ENCODE results near the gene PYGO2. TPM values are rescaled to one million over a fixed set of nuclear protein-coding genes. Genes with fewer than 3 reads are reported as not detected.

PYGO2 gene
- total RNA-seq, 2 experiments from 2014 or later, result 21.2 to 21.8 TPM

GRCh38 chr1:154931940-154932487 is 29.6 kb downstream of the PYGO2 start:
- H3K36me3 Mint-ChIP-seq (ENCODE audit: low read depth), result peaks cover 21% of the 10 kb centered on the region
- intact Hi-C loops (cut with micrococcal nuclease), result no loop called here
- POLR2A ChIA-PET, result no interaction called here
- H3K27me3 Mint-ChIP-seq, result no peaks in the 10 kb centered on the region
- no peak for TF ChIP-seq CTCF (IDR thresholded peaks at IDR 0.05)
- H3K9me3 Mint-ChIP-seq, result no peaks in the 10 kb centered on the region
- H3K4me1 Mint-ChIP-seq (ENCODE audit: low read depth), result peaks cover 14% of the 10 kb centered on the region
- DNase-seq, result no peak
- no peak overlapping the region for H3K27ac Mint-ChIP-seq
- no peak overlapping the region for H3K4me3 Mint-ChIP-seq
- CTCF ChIA-PET, result interaction anchor here (1.1 kb wide), 1 partner anchor 9 kb away, joined by 3 read pairs; no protein-coding TSS in a partner anchor
- no peak for ATAC-seq

DNA sequence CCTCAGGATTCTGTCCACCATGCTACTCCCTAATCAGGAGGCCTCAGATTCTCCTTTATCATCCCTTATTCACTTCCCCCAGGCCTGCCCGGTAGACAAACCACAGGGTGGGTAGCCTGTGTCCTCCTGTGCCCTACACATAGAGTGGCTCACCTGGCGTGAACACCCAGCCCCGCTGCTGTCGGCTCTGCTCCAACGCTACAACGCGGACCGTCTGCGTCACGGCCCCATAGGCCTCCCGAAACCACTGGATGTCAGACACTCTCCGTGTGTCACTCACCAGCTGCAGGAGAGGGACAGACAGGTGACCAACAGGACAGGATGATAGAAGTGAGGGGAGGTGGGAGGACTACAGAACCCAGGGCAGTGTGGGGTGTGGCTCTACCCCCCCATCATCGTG is 35.4 kb downstream of the PYGO2 start:
- CTCF ChIA-PET, result no interaction called here

DNA sequence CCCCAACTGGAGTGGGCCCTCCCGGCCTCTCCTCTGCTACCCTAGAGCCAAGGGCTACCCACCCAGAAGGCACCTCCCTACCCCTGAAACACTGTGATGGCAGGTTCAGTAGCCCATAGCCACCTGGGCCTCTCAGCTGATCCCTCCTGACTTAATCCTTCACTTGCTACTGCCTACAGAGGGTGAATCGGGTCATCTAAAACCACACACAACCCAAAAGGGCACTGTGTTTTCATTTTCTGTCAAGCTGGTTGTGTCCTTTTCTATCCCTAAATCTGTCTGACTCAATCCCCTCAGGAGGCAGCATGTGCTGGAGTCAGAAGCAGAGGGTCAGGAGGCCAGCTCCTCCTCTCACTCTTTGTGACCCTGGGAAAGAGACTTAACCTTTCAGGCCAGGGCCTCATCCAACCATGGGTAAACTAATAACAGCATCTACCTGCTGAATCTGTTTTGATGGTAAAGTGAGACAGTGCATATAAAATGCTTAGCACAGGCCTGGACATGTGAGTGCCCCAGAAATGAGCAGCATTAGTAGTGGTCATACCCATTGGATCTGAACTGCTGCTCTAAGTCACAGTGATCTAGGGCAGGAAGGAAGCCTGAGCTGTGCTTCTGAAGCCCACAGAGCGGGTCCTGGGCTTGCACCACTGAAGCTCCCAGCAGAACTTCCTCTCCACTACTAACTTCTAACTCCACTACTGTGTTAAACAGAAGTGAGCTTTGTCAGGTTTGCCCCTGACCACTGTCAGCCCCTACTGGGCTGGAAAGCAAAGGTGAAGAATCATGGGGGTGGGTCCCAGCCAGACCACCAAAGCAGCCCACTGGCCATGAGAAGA is 36.0 kb downstream of the PYGO2 start:
- peaks cover 2% of the 10 kb centered on the region for H3K4me1 Mint-ChIP-seq (ENCODE audit: low read depth)
- intact Hi-C loops (cut with micrococcal nuclease), result no loop called here
- ChIA-PET CTCF (no interaction called here), POLR2A (no interaction called here)
- H3K36me3 Mint-ChIP-seq (ENCODE audit: low read depth), result peaks cover 34% of the 10 kb centered on the region
- no peaks in the 10 kb centered on the region for H3K27me3 Mint-ChIP-seq
- H3K9me3 Mint-ChIP-seq, result no peaks in the 10 kb centered on the region
- no peak for DNase-seq
- no peak for TF ChIP-seq CTCF (IDR thresholded peaks at IDR 0.05)
- H3K27ac Mint-ChIP-seq, result peak overlapping the region; percentile 13
- no peak for ATAC-seq
- no peak overlapping the region for H3K4me3 Mint-ChIP-seq

More for the DNA sequence above, 35.4 kb downstream of the PYGO2 start:
- H3K27me3 Mint-ChIP-seq, result no peaks in the 10 kb centered on the region
- no peak overlapping the region for H3K27ac Mint-ChIP-seq
- no peak for DNase-seq
- no peak for ATAC-seq
- peaks cover 34% of the 10 kb centered on the region for H3K36me3 Mint-ChIP-seq (ENCODE audit: low read depth)
- no peak overlapping the region for H3K4me3 Mint-ChIP-seq
- POLR2A ChIA-PET, result interaction anchor here (1.4 kb wide), 1 partner anchor 10 kb away, joined by 4 read pairs; the partner anchor contains the start of gene PMVK
- intact Hi-C loops (cut with micrococcal nuclease), result no loop called here
- TF ChIP-seq CTCF (IDR thresholded peaks at IDR 0.05), result no peak
- H3K4me1 Mint-ChIP-seq (ENCODE audit: low read depth), result peaks cover 2% of the 10 kb centered on the region
- no peaks in the 10 kb centered on the region for H3K9me3 Mint-ChIP-seq

GRCh38 chr1:154923695-154924094 is 37.9 kb downstream of the PYGO2 start:
- Mint-ChIP-seq H3K27me3 (no peaks in the 10 kb centered on the region), H3K4me3 (no peak overlapping the region), H3K36me3 (ENCODE audit: low read depth) (peaks cover 27% of the 10 kb centered on the region), H3K27ac (no peak overlapping the region), H3K4me1 (ENCODE audit: low read depth) (peaks cover 2% of the 10 kb centered on the region), H3K9me3 (no peaks in the 10 kb centered on the region)
- intact Hi-C loops (cut with micrococcal nuclease), result no loop called here
- DNase-seq, result no peak
- ChIA-PET POLR2A (no interaction called here), CTCF (interaction anchor here (1.3 kb wide), 1 partner anchor 11 kb away, joined by 3 read pairs; no protein-coding TSS in a partner anchor)
- no peak for TF ChIP-seq CTCF (IDR thresholded peaks at IDR 0.05)
- no peak for ATAC-seq

GRCh38 chr1:154913273-154913672 is 48.3 kb downstream of the PYGO2 start:
- Mint-ChIP-seq H3K4me3 (no peak overlapping the region), H3K4me1 (ENCODE audit: low read depth) (no peaks in the 10 kb centered on the region), H3K36me3 (ENCODE audit: low read depth) (peaks cover 8% of the 10 kb centered on the region), H3K27ac (no peak overlapping the region), H3K27me3 (no peaks in the 10 kb centered on the region), H3K9me3 (peaks cover 1% of the 10 kb centered on the region)
- ChIA-PET CTCF (interaction anchor here (1.2 kb wide), 1 partner anchor 31 kb away, joined by 3 read pairs; no protein-coding TSS in a partner anchor), POLR2A (no interaction called here)
- DNase-seq (no peak), ATAC-seq (no peak)
- intact Hi-C loops (cut with micrococcal nuclease), result no loop called here
- TF ChIP-seq CTCF (IDR thresholded peaks at IDR 0.05), result no peak
